A549 (cell line): ENCODE results near the gene CNOT3. TPM values are rescaled to one million over a fixed set of nuclear protein-coding genes. Genes with fewer than 3 reads are reported as not detected.

Experiments used
- ATAC-seq, 2 experiments: fragments of 200-7000 bp in 1 of 2; fragments of >200 bp in 1 of 2; cut with Nextera tagmentation in 1 of 2; cut with Tn5 transposase in 1 of 2; 3 replicates each; pipeline versions ENCODE4 v1.8.0 to v1.9.1; 2018 to 2020; ENCODE audit warnings: mild to moderate bottlenecking in 1 of 2, moderate library complexity in 1 of 2
- CTCF ChIA-PET: fragments of 300-600 bp; sonication (Branson Sonifier 250); formaldehyde crosslinking; extraction: SDS; loops from one replicate; lab custom pipeline; 2021; ENCODE audit warnings: antibody characterized with exemption, inconsistent platforms; lab: Yijun Ruan, JAX
- POLR2A ChIA-PET: fragments of 350-600 bp; formaldehyde crosslinking; extraction: SDS; loops from one replicate; lab custom pipeline; 2021; ENCODE audit warnings: antibody characterized with exemption, inconsistent platforms; lab: Yijun Ruan, JAX
- DNase-seq, 2 experiments: peaks; one replicate each; pipeline versions ENCODE4 v3.0.0 to v3.0.0-alpha.2; 2011 to 2016; ENCODE audit warnings: low read depth in 1 of 2, low spot score in 1 of 2
- FAIRE-seq: peaks from 2 replicates; lab custom pipeline; 2011; peaks lifted over from hg19 to GRCh38; lab: Jason Lieb, UNC
- H3K27ac ChIP-seq, 2 experiments: fragments of >200 bp; sonication (Bioruptor Twin); formaldehyde crosslinking; 3 replicates each; pipeline ENCODE4 v1.5.1; 2016 to 2017
- H3K4me1 ChIP-seq: fragments of >200 bp; sonication (Bioruptor Twin); formaldehyde crosslinking; 3 replicates; pipeline ENCODE4 v1.6.1; 2016
- H3K4me2 ChIP-seq: fragments of >200 bp; sonication (Bioruptor Twin); formaldehyde crosslinking; 3 replicates; pipeline ENCODE4 v1.6.1; 2016
- H3K4me3 ChIP-seq: fragments of >200 bp; sonication (Bioruptor Twin); formaldehyde crosslinking; 3 replicates; pipeline ENCODE4 v1.5.1; 2016
- H3K9me3 ChIP-seq: fragments of >200 bp; sonication (Bioruptor Twin); formaldehyde crosslinking; 3 replicates; pipeline ENCODE4 v1.6.1; 2016
- ATOH8 ChIP-seq: fragments of 250-450 bp; sonication (Bioruptor Pico); IDR thresholded peaks from 2 replicates; pipeline ENCODE4 v1.5.0; 2020; ENCODE audit warnings: low read depth, mild to moderate bottlenecking, moderate library complexity
- BCL3 ChIP-seq: fragments of >200 bp; sonication (Bioruptor Twin); formaldehyde crosslinking; IDR thresholded peaks from 3 replicates; pipeline ENCODE4 v1.6.1; 2016
- BHLHE40 ChIP-seq: IDR thresholded peaks from 2 replicates; pipeline ENCODE4 v1.6.1; 2012; ENCODE audit warnings: low read depth, low read length, inconsistent platforms
- CBX8 ChIP-seq: fragments of 200-600 bp; sonication (generic); IDR thresholded peaks from 2 replicates; pipeline ENCODE4 v1.6.1; 2016
- CHD2 ChIP-seq: fragments of 150-350 bp; IDR thresholded peaks from 2 replicates; pipeline ENCODE4 v1.6.1; 2014; ENCODE audit warnings: low read length; ENCODE audit not compliant: partially characterized antibody
- EP300 ChIP-seq, 2 experiments: fragments of >200 bp; sonication (Bioruptor Twin); formaldehyde crosslinking; IDR thresholded peaks; 2 replicates in 1 of 2; 3 replicates in 1 of 2; pipeline ENCODE4 v1.6.1; 2016 to 2017
- FOSL2 ChIP-seq, 2 experiments: fragments of 450-650 bp in 1 of 2; fragments of >200 bp in 1 of 2; sonication (Bioruptor Twin) in 1 of 2; formaldehyde crosslinking; IDR thresholded peaks; 2 replicates each; pipeline versions ENCODE4 v1.5.0 to v1.6.1; 2016 to 2020; ENCODE audit warnings: mild to moderate bottlenecking in 1 of 2, moderate library complexity in 1 of 2
- HOXB5 ChIP-seq: fragments of 250-450 bp; sonication (Bioruptor Pico); IDR thresholded peaks from 2 replicates; pipeline ENCODE4 v1.5.0; 2020; ENCODE audit warnings: mild to moderate bottlenecking, moderate library complexity
- JUN ChIP-seq, 2 experiments: fragments of >200 bp; sonication (Bioruptor Twin); formaldehyde crosslinking; IDR thresholded peaks; 2 replicates in 1 of 2; 3 replicates in 1 of 2; pipeline ENCODE4 v1.6.1; 2016 to 2017
- MAZ ChIP-seq: fragments of 150-350 bp; IDR thresholded peaks from 2 replicates; pipeline ENCODE4 v1.6.1; 2014; ENCODE audit warnings: antibody characterized with exemption, low read depth, low read length, borderline replicate concordance
- MYC ChIP-seq: IDR thresholded peaks from 2 replicates; pipeline ENCODE4 v1.6.1; 2012; ENCODE audit warnings: mild to moderate bottlenecking, inconsistent platforms, low read length, improper control_type of control experiment, borderline replicate concordance
- PHF8 ChIP-seq: fragments of 200-600 bp; sonication (generic); IDR thresholded peaks from 2 replicates; pipeline ENCODE4 v1.6.1; 2016; ENCODE audit warnings: low read depth, mild to moderate bottlenecking, antibody characterized with exemption, moderate library complexity, borderline replicate concordance
- POLR2A ChIP-seq: IDR thresholded peaks from 2 replicates; pipeline ENCODE4 v1.6.1; 2012; ENCODE audit warnings: mild to moderate bottlenecking, low read length
- RFX5 ChIP-seq: fragments of 450-650 bp; IDR thresholded peaks from 2 replicates; pipeline ENCODE4 v1.7.1; 2014; ENCODE audit warnings: antibody characterized with exemption, mild to moderate bottlenecking, moderate library complexity
- TFCP2L1 ChIP-seq: fragments of 250-450 bp; sonication (Bioruptor Pico); IDR thresholded peaks from 2 replicates; pipeline ENCODE4 v1.5.0; 2021; ENCODE audit warnings: mild to moderate bottlenecking
- TP53 ChIP-seq: fragments of 250-450 bp; sonication (Bioruptor Pico); IDR thresholded peaks from 2 replicates; pipeline ENCODE4 v1.5.0; 2021; ENCODE audit warnings: mild to moderate bottlenecking, moderate library complexity
- ZC3H11A ChIP-seq: fragments of 450-650 bp; IDR thresholded peaks from 2 replicates; pipeline ENCODE4 v1.6.1; 2014; ENCODE audit warnings: antibody characterized with exemption, mild to moderate bottlenecking
- WGBS: methylation state at CpG from one replicate; pipeline ENCODE4 v1.1.6; 2017; ENCODE audit errors: missing lambda C conversion rate; 5-methylcytosine and 5-hydroxymethylcytosine counted together
- polyA plus RNA-seq, 4 experiments: library from polyadenylated mRNA; depleted of rRNA in 3 of 4; stranded (reverse); fragments of >200 nt; fragmentation: RNase III in 1 of 4; extraction: RNeasy Plus Mini Kit Qiagen cat#74134 plus additional on column Dnase treatment in 1 of 4; gene quantifications; 2 replicates in 3 of 4; 3 replicates in 1 of 4; pipeline ENCODE4 v1.2.3, GENCODE V29; 2011 to 2017
- TF ChIP-seq, protein P1 (sequence below): fragments of >200 bp; sonication (Bioruptor Twin); formaldehyde crosslinking; IDR thresholded peaks from 3 replicates; pipeline ENCODE4 v1.5.1; 2016
- TF ChIP-seq, protein P2 (sequence below): IDR thresholded peaks from 2 replicates; pipeline ENCODE4 v1.6.1; 2012

The CNOT3 gene
- polyA plus RNA-seq, 2 of the 4 experiments (the other 2 are of a cell fraction), result 24.9 to 59.2 TPM

DNA sequence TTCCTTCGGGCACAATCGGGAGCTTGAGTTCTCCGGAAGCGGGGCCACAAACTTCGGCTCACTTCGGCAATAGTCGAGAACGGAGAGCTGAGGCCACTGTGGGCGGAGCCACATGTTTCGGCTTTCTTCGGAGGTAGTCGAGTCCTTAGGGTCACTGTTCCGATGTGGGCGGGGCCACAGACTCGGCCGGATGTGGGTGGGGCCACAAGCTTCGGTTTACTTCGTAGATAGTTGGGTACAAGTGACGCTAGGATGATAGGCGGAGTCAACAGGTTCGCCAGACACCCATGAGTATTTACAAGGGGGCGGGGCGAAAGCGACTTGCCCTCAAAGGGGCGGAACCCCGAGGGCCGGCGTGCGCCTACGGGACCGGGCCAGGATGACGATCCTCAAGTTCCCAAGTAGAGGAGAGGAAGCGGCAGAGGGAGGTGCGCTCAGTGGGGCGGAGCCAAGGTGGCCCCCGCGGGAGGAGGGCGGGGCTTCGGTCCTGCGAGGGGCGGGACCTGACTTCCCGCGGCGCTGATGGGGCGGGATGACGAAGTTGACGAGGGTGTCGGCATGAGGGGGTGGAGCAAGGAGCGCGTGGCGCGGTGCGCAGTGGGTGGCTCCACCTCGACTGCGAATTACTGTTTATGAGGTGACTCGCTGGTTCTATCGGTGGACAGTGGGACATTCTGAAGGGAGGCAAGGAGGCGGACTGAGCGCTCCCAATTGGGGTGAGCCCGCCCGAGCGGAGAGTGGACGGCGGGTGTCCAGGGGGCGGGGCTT lies 52.4 kb downstream of the CNOT3 start:
- ATAC-seq (peak; percentile 63 to 78), DNase-seq (peak; percentile 96 to 100), FAIRE-seq (peak; percentile 99)
- ChIA-PET CTCF (interaction anchor here (0.8 to 17.2 kb wide), 12 partner anchors 9 to 381 kb away, joined by 3 to 295 read pairs (median 6); partner anchors contain the start of genes LENG1 and TMC4), POLR2A (interaction anchor here (0.5 to 5.0 kb wide), 25 partner anchors 11 to 544 kb away, joined by 3 to 132 read pairs (median 6); partner anchors contain the start of genes CNOT3, LENG1, LENG8 and LENG9)
- peaks cover 23% of the 10 kb centered on the region for H3K4me1 ChIP-seq
- peak overlapping the region; percentile 94 to 95 for H3K27ac ChIP-seq
- H3K4me2 ChIP-seq, result peak overlapping the region; percentile 36; the same call in 2 of the 3 replicates
- TF ChIP-seq, protein P1, sequence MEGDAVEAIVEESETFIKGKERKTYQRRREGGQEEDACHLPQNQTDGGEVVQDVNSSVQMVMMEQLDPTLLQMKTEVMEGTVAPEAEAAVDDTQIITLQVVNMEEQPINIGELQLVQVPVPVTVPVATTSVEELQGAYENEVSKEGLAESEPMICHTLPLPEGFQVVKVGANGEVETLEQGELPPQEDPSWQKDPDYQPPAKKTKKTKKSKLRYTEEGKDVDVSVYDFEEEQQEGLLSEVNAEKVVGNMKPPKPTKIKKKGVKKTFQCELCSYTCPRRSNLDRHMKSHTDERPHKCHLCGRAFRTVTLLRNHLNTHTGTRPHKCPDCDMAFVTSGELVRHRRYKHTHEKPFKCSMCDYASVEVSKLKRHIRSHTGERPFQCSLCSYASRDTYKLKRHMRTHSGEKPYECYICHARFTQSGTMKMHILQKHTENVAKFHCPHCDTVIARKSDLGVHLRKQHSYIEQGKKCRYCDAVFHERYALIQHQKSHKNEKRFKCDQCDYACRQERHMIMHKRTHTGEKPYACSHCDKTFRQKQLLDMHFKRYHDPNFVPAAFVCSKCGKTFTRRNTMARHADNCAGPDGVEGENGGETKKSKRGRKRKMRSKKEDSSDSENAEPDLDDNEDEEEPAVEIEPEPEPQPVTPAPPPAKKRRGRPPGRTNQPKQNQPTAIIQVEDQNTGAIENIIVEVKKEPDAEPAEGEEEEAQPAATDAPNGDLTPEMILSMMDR, result no peak
- no peak for TF ChIP-seq ZC3H11A
- TF ChIP-seq CHD2, result no peak
- TF ChIP-seq EP300 (IDR thresholded peaks at IDR 0.05), result no peak
- TF ChIP-seq BHLHE40, result no peak
- TF ChIP-seq RFX5, result peak; percentile 80; the same call in 1 of the 2 replicates
- no peak for TF ChIP-seq ATOH8 (CRISPR knock-in tag)
- TF ChIP-seq TP53, result 0 out of 2 replicates have a peak, but pooled peaks have one; percentile 60
- no peak for TF ChIP-seq CBX8
- TF ChIP-seq MYC, result peak; percentile 97
- 0 out of 3 replicates have a peak, but pooled peaks have one; percentile 53 for TF ChIP-seq BCL3
- peak; percentile 88; the same call in 1 of the 2 replicates for TF ChIP-seq TFCP2L1
- TF ChIP-seq HOXB5 (CRISPR knock-in tag), result peak; percentile 37; the same call in 1 of the 2 replicates
- TF ChIP-seq FOSL2 (IDR thresholded peaks at IDR 0.05), result no peak
- TF ChIP-seq FOSL2 (CRISPR knock-in tag; IDR thresholded peaks at IDR 0.05), result peak; percentile 9; the same call in 1 of the 2 replicates
- TF ChIP-seq, protein P2, sequence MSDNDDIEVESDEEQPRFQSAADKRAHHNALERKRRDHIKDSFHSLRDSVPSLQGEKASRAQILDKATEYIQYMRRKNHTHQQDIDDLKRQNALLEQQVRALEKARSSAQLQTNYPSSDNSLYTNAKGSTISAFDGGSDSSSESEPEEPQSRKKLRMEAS, result peak; percentile 87
- TF ChIP-seq POLR2A, result peak; percentile 51
- peak in 1 of 2 experiments; percentile 69; a peak in 3 of 5 replicates for TF ChIP-seq JUN (IDR thresholded peaks at IDR 0.05)
- TF ChIP-seq PHF8, result peak; percentile 77; the same call in 1 of the 2 replicates
- peak; percentile 43; the same call in 1 of the 2 replicates for TF ChIP-seq MAZ
- no peaks in the 10 kb centered on the region for H3K9me3 ChIP-seq
- 2% methylated on average over 42 of the region's 65 CpGs for WGBS
- peak overlapping the region; percentile 80 for H3K4me3 ChIP-seq

GRCh38 chr19:54190503-54191010 lies 53.0 kb downstream of the CNOT3 start:
- CTCF ChIA-PET, result interaction anchor here (1.2 to 17.2 kb wide), 4 partner anchors 9 to 75 kb away, joined by 3 to 295 read pairs (median 6); partner anchors contain the start of gene TMC4
- peak overlapping the region; percentile 89; the same call in 2 of the 3 replicates for H3K4me2 ChIP-seq
- peak overlapping the region; percentile 80 for H3K4me3 ChIP-seq
- TF ChIP-seq, protein P1, result no peak
- TF ChIP-seq MYC, result peak; percentile 16
- TF ChIP-seq, all 56 proteins: peak for 1
- Histone ChIP-seq H3K9me3 (no peaks in the 10 kb centered on the region), H3K27ac (peak overlapping the region; percentile 91 to 94), H3K4me1 (peaks cover 23% of the 10 kb centered on the region)
- 3% methylated on average over 38 of the region's 56 CpGs for whole genome bisulfite sequencing
- POLR2A ChIA-PET, result interaction anchor here (0.6 to 5.0 kb wide), 9 partner anchors 10 to 273 kb away, joined by 3 to 132 read pairs (median 19); partner anchors contain the start of genes CNOT3, LENG8, LENG9 and PRPF31
- ATAC-seq, result peak; percentile 57 to 81
- peak; percentile 96 for FAIRE-seq
- peak; percentile 84 to 100 for DNase-seq
